ENCODE measurements around the gene GPR15LG. TPM values are rescaled to one million over a fixed set of nuclear protein-coding genes. Genes with fewer than 3 reads are reported as not detected.
"Not testable (repeated sequence)": the region's sequence is repeated elsewhere in the genome, so short reads cannot be mapped to it uniquely, and the experiment has no call there.

The GPR15LG gene
- total RNA-seq, 1 experiment from 2014 or later = not detected

GRCh38 chr10:84180386-84180785 is 6.8 kb downstream of the GPR15LG start:
- not testable (repeated sequence) for H3K27ac ChIP-seq (ENCODE audit: low read depth, low read length)

GRCh38 chr10:84181631-84182030 is 8.0 kb downstream of the GPR15LG start:
- CTCF ChIA-PET = no interaction called here
- no peaks in the 10 kb centered on the region for H3K27me3 ChIP-seq (ENCODE audit: insufficient read depth, low read length)

More at GRCh38 chr10:84180386-84180785, 6.8 kb downstream of the GPR15LG start:
- POLR2A ChIA-PET; CTCF ChIA-PET; H3K4me3 ChIP-seq (replicated peaks in 1 of 2; ENCODE audit: low read depth in 1 of 2, low read length in 2 of 2); H3K9me3 ChIP-seq (ENCODE audit: control insufficient read depth in 1 of 2, insufficient read depth in 1 of 2, low read depth in 1 of 2, low read length in 2 of 2); H3K79me2 ChIP-seq (ENCODE audit: insufficient read depth, low read length); H3K4me1 ChIP-seq (ENCODE audit: control insufficient read depth in 1 of 2, insufficient read depth in 2 of 2, low read length in 2 of 2); H2AFZ ChIP-seq (ENCODE audit: low read depth, low read length, poor library complexity, severe bottlenecking); H3K9ac ChIP-seq (ENCODE audit: low read length); H3K36me3 ChIP-seq (ENCODE audit: control insufficient read depth in 1 of 2, insufficient read depth in 2 of 2, low read length in 2 of 2); BruUV-seq (replicated peaks); H4K20me1 ChIP-seq (ENCODE audit: insufficient read depth); H3K9me2 ChIP-seq (ENCODE audit: insufficient read depth); ATAC-seq; DNase-seq (ENCODE audit: low read depth, low spot score); RAD21 ChIA-PET (ENCODE audit: low non-redundant PET in 1 of 2, low total read pairs in 2 of 2, uncharacterized antibody in 2 of 2, unreplicated experiment in 2 of 2); H3K4me2 ChIP-seq (ENCODE audit: low read length); H3K27me3 ChIP-seq (ENCODE audit: insufficient read depth, low read length); intact Hi-C loops (cut with micrococcal nuclease): not testable (repeated sequence)

More at GRCh38 chr10:84181631-84182030, 8.0 kb downstream of the GPR15LG start:
- DNase-seq (ENCODE audit: low read depth, low spot score) (no peak), ATAC-seq (no peak)
- H3K79me2 ChIP-seq (ENCODE audit: insufficient read depth, low read length) = no peaks in the 10 kb centered on the region
- intact Hi-C loops (cut with micrococcal nuclease) = no loop called here
- H3K9me3 ChIP-seq (ENCODE audit: control insufficient read depth in 1 of 2, insufficient read depth in 1 of 2, low read depth in 1 of 2, low read length in 2 of 2) = no peaks in the 10 kb centered on the region
- no peaks in the 10 kb centered on the region for H4K20me1 ChIP-seq (ENCODE audit: insufficient read depth)
- H3K4me1 ChIP-seq (ENCODE audit: control insufficient read depth in 1 of 2, insufficient read depth in 2 of 2, low read length in 2 of 2) = no peaks in the 10 kb centered on the region
- no peak overlapping the region for H2AFZ ChIP-seq (ENCODE audit: low read depth, low read length, poor library complexity, severe bottlenecking)
- no peak overlapping the region for H3K4me3 ChIP-seq (replicated peaks in 1 of 2; ENCODE audit: low read depth in 1 of 2, low read length in 2 of 2)
- ChIA-PET POLR2A (no interaction called here), RAD21 (ENCODE audit: low non-redundant PET in 1 of 2, low total read pairs in 2 of 2, uncharacterized antibody in 2 of 2, unreplicated experiment in 2 of 2) (no interaction called here)
- H3K9ac ChIP-seq (ENCODE audit: low read length) = no peak overlapping the region
- no peak overlapping the region for H3K27ac ChIP-seq (ENCODE audit: low read depth, low read length)
- BruUV-seq (replicated peaks) = no TSS peak
- no peaks in the 10 kb centered on the region for H3K36me3 ChIP-seq (ENCODE audit: control insufficient read depth in 1 of 2, insufficient read depth in 2 of 2, low read length in 2 of 2)
- H3K9me2 ChIP-seq (ENCODE audit: insufficient read depth) = no peaks in the 10 kb centered on the region
- no peak for TF ChIP-seq ZNF274 (IDR thresholded peaks at IDR 0.05; ENCODE audit: low read depth, low read length)
- TF ChIP-seq YY1 (IDR thresholded peaks at IDR 0.05; ENCODE audit: extremely low read depth, insufficient replicate concordance, low read depth, low read length) = no peak
- TF ChIP-seq EZH2 (IDR thresholded peaks at IDR 0.05) = no peak
- no peak for TF ChIP-seq SP1 (IDR thresholded peaks at IDR 0.05; ENCODE audit: low read depth)
- no peak for TF ChIP-seq ELF1 (IDR thresholded peaks at IDR 0.05; ENCODE audit: borderline replicate concordance, low read depth)
- no peak for TF ChIP-seq ZBTB33 (IDR thresholded peaks at IDR 0.05; ENCODE audit: extremely low read depth, insufficient replicate concordance, low read length)
- TF ChIP-seq CEBPB (IDR thresholded peaks at IDR 0.05; ENCODE audit: low read depth) = no peak
- no peak for TF ChIP-seq MAX (IDR thresholded peaks at IDR 0.05)
- no peak for TF ChIP-seq POLR2A (IDR thresholded peaks at IDR 0.05; ENCODE audit: borderline replicate concordance, extremely low read depth, insufficient read depth, insufficient read length)
- no peak for TF ChIP-seq CTCF (IDR thresholded peaks at IDR 0.05 in 2 of 3, conservative IDR thresholded peaks at IDR 0.05 in 1 of 3; ENCODE audit: borderline replicate concordance in 1 of 3, insufficient read depth in 1 of 3, low read depth in 2 of 3, low read length in 2 of 3)
- TF ChIP-seq RAD21 (IDR thresholded peaks at IDR 0.05; ENCODE audit: low read depth) = no peak
- TF ChIP-seq SIN3A (IDR thresholded peaks at IDR 0.05; ENCODE audit: low read depth) = no peak
- TF ChIP-seq EGR1 (IDR thresholded peaks at IDR 0.05; ENCODE audit: low read depth) = no peak
- no peak overlapping the region for H3K4me2 ChIP-seq (ENCODE audit: low read length)
